ENCODE data around the gene ACY1.

The ACY1 gene

GRCh38 chr3:52002748-52003147 lies 19.4 kb downstream of the ACY1 start (continued):
- TF ChIP-seq ZNF398 (tag by site-specific recombination; IDR thresholded peaks at IDR 0.05) (no peak), ZNF302 (tag by site-specific recombination; IDR thresholded peaks at IDR 0.05; ENCODE audit: low read depth) (no peak), ZNF518A (tag by site-specific recombination; conservative IDR thresholded peaks at IDR 0.05; ENCODE audit: low read depth) (no peak), ZBTB21 (tag by site-specific recombination; IDR thresholded peaks at IDR 0.05) (no peak), ZSCAN16 (tag by site-specific recombination; IDR thresholded peaks at IDR 0.05) (no peak), ZNF792 (tag by site-specific recombination; IDR thresholded peaks at IDR 0.05) (no peak), ZNF658 (tag by site-specific recombination; IDR thresholded peaks at IDR 0.05) (no peak), ZFP69B (tag by site-specific recombination; IDR thresholded peaks at IDR 0.05) (no peak), ZNF777 (tag by site-specific recombination; IDR thresholded peaks at IDR 0.05; ENCODE audit: borderline replicate concordance) (no peak), ZNF639 (tag by site-specific recombination; IDR thresholded peaks at IDR 0.05) (no peak)

GRCh38 chr3:52004163-52004787 lies 20.9 kb downstream of the ACY1 start:
- H3K4me1 ChIP-seq (ENCODE audit: control insufficient read depth, insufficient read depth, low read length): no peaks in the 10 kb centered on the region
- CTCF ChIA-PET: interaction anchor here (0.5 to 5.8 kb wide), 17 partner anchors 9 to 1507 kb away, joined by 3 to 62 read pairs (median 5); partner anchors contain the start of genes DUSP7, PARP3, POC1A and RRP9
- POLR2A ChIA-PET: interaction anchor here (1.0 kb wide), 1 partner anchor 8 kb away, joined by 5 read pairs; the partner anchor contains the start of gene RPL29
- no peak overlapping the region for H3K27ac ChIP-seq (ENCODE audit: extremely low read depth, low read depth, low read length)
- H3K9me3 ChIP-seq (ENCODE audit: control insufficient read depth, insufficient read depth, low read depth, low read length): no peaks in the 10 kb centered on the region
- H3K36me3 ChIP-seq (ENCODE audit: control insufficient read depth in 2 of 2, insufficient read depth in 1 of 2, low read length in 2 of 2): no peaks in the 10 kb centered on the region
- TF ChIP-seq ZNF654 (tag by site-specific recombination; IDR thresholded peaks at IDR 0.05; ENCODE audit: low read depth): peak; percentile 41
- peak; percentile 40 for TF ChIP-seq CTCF (tag by site-specific recombination; IDR thresholded peaks at IDR 0.05)
- TF ChIP-seq ZNF768 (tag by site-specific recombination; IDR thresholded peaks at IDR 0.05): no peak
- TF ChIP-seq MYNN (tag by site-specific recombination; IDR thresholded peaks at IDR 0.05; ENCODE audit: borderline replicate concordance): no peak
- no peak overlapping the region for H3K4me3 ChIP-seq (ENCODE audit: low read depth, low read length)

All from HEK293 (cell line).